H9 (cell line): ENCODE measurements around the gene GFM1. TPM values are rescaled to one million over a fixed set of nuclear protein-coding genes. Genes with fewer than 3 reads are reported as not detected.

Experiments used
- DNase-seq: peaks from one replicate; pipeline ENCODE4 v3.0.0-alpha.2; 2017
- H2AFZ ChIP-seq: one replicate; pipeline ENCODE4 v1.6.1; 2013; ENCODE audit warnings: mild to moderate bottlenecking, low read length, control low read depth, moderate library complexity
- H2AK5ac ChIP-seq: 2 replicates; pipeline ENCODE4 v1.6.1; 2013; ENCODE audit warnings: low read length, control low read depth, mixed read lengths; ENCODE audit not compliant: insufficient read length
- H2BK120ac ChIP-seq: one replicate; pipeline ENCODE4 v1.6.1; 2013; ENCODE audit warnings: low read depth, mild to moderate bottlenecking, low read length, control low read depth, inconsistent platforms; ENCODE audit not compliant: poor library complexity, severe bottlenecking
- H2BK12ac ChIP-seq: 2 replicates; pipeline ENCODE4 v1.6.1; 2013; ENCODE audit warnings: low read length, control low read depth, mixed read lengths, low read depth; ENCODE audit not compliant: insufficient read length
- H2BK15ac ChIP-seq: 2 replicates; pipeline ENCODE4 v1.6.1; 2013; ENCODE audit warnings: low read depth, low read length, control low read depth
- H2BK20ac ChIP-seq: one replicate; pipeline ENCODE4 v1.6.1; 2013; ENCODE audit warnings: low read depth, mild to moderate bottlenecking, low read length, control low read depth, inconsistent platforms; ENCODE audit not compliant: poor library complexity, severe bottlenecking
- H2BK5ac ChIP-seq: 2 replicates; pipeline ENCODE4 v1.6.1; 2013; ENCODE audit warnings: low read length, control low read depth, mixed read lengths; ENCODE audit not compliant: insufficient read length
- H3K14ac ChIP-seq: 2 replicates; pipeline ENCODE4 v1.6.1; 2013; ENCODE audit warnings: low read length, control low read depth; ENCODE audit not compliant: insufficient read depth
- H3K18ac ChIP-seq: 2 replicates; pipeline ENCODE4 v1.6.1; 2013; ENCODE audit warnings: low read depth, mild to moderate bottlenecking, mixed read lengths, low read length, control low read depth; ENCODE audit not compliant: insufficient read length
- H3K23ac ChIP-seq: 2 replicates; pipeline ENCODE4 v1.6.1; 2013; ENCODE audit warnings: low read length, control low read depth, mixed read lengths, low read depth; ENCODE audit not compliant: insufficient read length
- H3K23me2 ChIP-seq: 2 replicates; pipeline ENCODE4 v1.6.1; 2013; ENCODE audit warnings: low read depth, mild to moderate bottlenecking, mixed read lengths, low read length, control low read depth; ENCODE audit not compliant: insufficient read length, poor library complexity, severe bottlenecking
- H3K27ac ChIP-seq: 2 replicates; pipeline ENCODE4 v1.5.1; 2013; ENCODE audit warnings: low read length, control low read depth, mixed read lengths, low read depth; ENCODE audit not compliant: insufficient read length
- H3K27me3 ChIP-seq: 2 replicates; pipeline ENCODE4 v1.6.1; 2013; ENCODE audit warnings: low read length, control low read depth, inconsistent platforms; ENCODE audit not compliant: insufficient read depth
- H3K4ac ChIP-seq: 2 replicates; pipeline ENCODE4 v1.6.1; 2013; ENCODE audit warnings: low read depth, mild to moderate bottlenecking, control low read depth, inconsistent platforms, low read length, moderate library complexity
- H3K4me1 ChIP-seq: 2 replicates; pipeline ENCODE4 v1.6.1; 2013; ENCODE audit warnings: low read length, control low read depth, inconsistent platforms; ENCODE audit not compliant: insufficient read depth
- H3K4me2 ChIP-seq: 2 replicates; pipeline ENCODE4 v1.6.1; 2013; ENCODE audit warnings: low read length, control low read depth, mixed read lengths; ENCODE audit not compliant: insufficient read length, insufficient read depth
- H3K56ac ChIP-seq: 2 replicates; pipeline ENCODE4 v1.6.1; 2013; ENCODE audit warnings: low read depth, mild to moderate bottlenecking, mixed read lengths, low read length, control low read depth; ENCODE audit not compliant: insufficient read length
- H3K79me1 ChIP-seq: 2 replicates; pipeline ENCODE4 v1.6.1; 2013; ENCODE audit warnings: low read depth, mild to moderate bottlenecking, moderate library complexity, low read length, control low read depth, inconsistent platforms; ENCODE audit not compliant: insufficient read depth, poor library complexity, severe bottlenecking
- H3K79me2 ChIP-seq: 2 replicates; pipeline ENCODE4 v1.6.1; 2013; ENCODE audit warnings: low read length, control low read depth, inconsistent platforms; ENCODE audit not compliant: insufficient read depth
- H3K9ac ChIP-seq: 2 replicates; pipeline ENCODE4 v1.6.1; 2013; ENCODE audit warnings: low read length, control low read depth, mixed read lengths; ENCODE audit not compliant: insufficient read length; ENCODE audit errors: extremely low read depth
- H3K9me3 ChIP-seq: one replicate; pipeline ENCODE4 v1.6.1; 2013; ENCODE audit warnings: low read depth, low read length, inconsistent platforms; ENCODE audit not compliant: control insufficient read depth
- H3T11ph ChIP-seq: one replicate; pipeline ENCODE4 v1.6.1; 2013; ENCODE audit warnings: mild to moderate bottlenecking, low read length, control low read depth, inconsistent platforms
- H4K20me1 ChIP-seq: one replicate; pipeline ENCODE4 v1.6.1; 2013; ENCODE audit not compliant: control insufficient read depth, insufficient read length, insufficient read depth
- H4K5ac ChIP-seq: 2 replicates; pipeline ENCODE4 v1.6.1; 2013; ENCODE audit warnings: low read depth, mild to moderate bottlenecking, mixed read lengths, low read length, control low read depth; ENCODE audit not compliant: insufficient read length
- H4K8ac ChIP-seq: replicated peaks from 2 replicates; pipeline ENCODE4 v1.6.1; 2013; ENCODE audit warnings: low read length, control low read depth, mixed read lengths, low read depth; ENCODE audit not compliant: insufficient read length
- H4K91ac ChIP-seq: 2 replicates; pipeline ENCODE4 v1.6.1; 2013; ENCODE audit warnings: low read depth, mild to moderate bottlenecking, moderate library complexity, mixed read lengths, low read length, control low read depth; ENCODE audit not compliant: insufficient read length
- H3K27ac Mint-ChIP-seq, 3 experiments: 2 replicates in 2 of 3; 3 replicates in 1 of 3; pipeline ENCODE4 v1.8.0; 2020 to 2021; ENCODE audit warnings: mixed read lengths in 3 of 3, mild to moderate bottlenecking in 1 of 3, moderate library complexity in 1 of 3
- H3K27me3 Mint-ChIP-seq: 2 replicates; pipeline ENCODE4 v1.8.0; 2021; ENCODE audit warnings: low read depth, mild to moderate bottlenecking, moderate library complexity, mixed read lengths
- H3K36me3 Mint-ChIP-seq, 3 experiments: 2 replicates in 2 of 3; 3 replicates in 1 of 3; pipeline ENCODE4 v1.8.0; 2020 to 2021; ENCODE audit warnings: low read depth in 3 of 3, mixed read lengths in 3 of 3; ENCODE audit not compliant: insufficient read depth in 1 of 3
- H3K4me1 Mint-ChIP-seq, 2 experiments: 2 replicates each; pipeline ENCODE4 v1.8.0; 2020; ENCODE audit warnings: mixed read lengths in 2 of 2
- H3K4me3 Mint-ChIP-seq, 2 experiments: 2 replicates in 1 of 2; 3 replicates in 1 of 2; pipeline ENCODE4 v1.8.0; 2020 to 2021; ENCODE audit warnings: mild to moderate bottlenecking in 2 of 2, mixed read lengths in 2 of 2, moderate library complexity in 1 of 2
- H3K9me3 Mint-ChIP-seq, 2 experiments: 2 replicates in 1 of 2; 3 replicates in 1 of 2; pipeline ENCODE4 v1.8.0; 2020; ENCODE audit warnings: mild to moderate bottlenecking in 2 of 2, mixed read lengths in 2 of 2, moderate library complexity in 1 of 2
- CTCF ChIP-seq: fragments of 200-600 bp; sonication (generic); conservative IDR thresholded peaks from 3 replicates; pipeline ENCODE4 v1.8.0; 2021; ENCODE audit warnings: antibody characterized with exemption, mild to moderate bottlenecking
- WGBS: extraction: QIAGEN DNeasy Blood & Tissue Kit; methylation state at CpG from one replicate; pipeline ENCODE4 v1.1.7; 2013; ENCODE audit warnings: missing lambda C conversion rate, low lambda C conversion rate, mixed read lengths; ENCODE audit not compliant: insufficient read length; ENCODE audit errors: extremely low coverage; 5-methylcytosine and 5-hydroxymethylcytosine counted together
- total RNA-seq: library from RNA; stranded (reverse); gene quantifications from 2 replicates; pipeline ENCODE4 v1.2.1, GENCODE V29; 2021

GFM1 gene
- total RNA-seq, 1 experiment from 2014 or later = 47.1 TPM

GRCh38 chr3:158672215-158673176 is 28.2 kb downstream of the GFM1 start, which contains the start of gene LXN:
TSS of gene LXN (minus strand) at chr3:158672648. CDS start at chr3:158672478, 170 bp downstream.
- Histone ChIP-seq H2BK5ac (no peak within 1 kb of the TSS), H3K23ac (no peak within 1 kb of the TSS), H3K4me2 (peak within 1 kb of the TSS; percentile 82), H4K8ac (no peak within 1 kb of the TSS), H2AK5ac (no peak within 1 kb of the TSS), H3K18ac (peak within 1 kb of the TSS; percentile 6), H3K4me1 (no peaks in the 10 kb centered on the region; the same call in 1 of the 2 replicates), H3T11ph (no peak within 1 kb of the TSS), H2BK15ac (no peak within 1 kb of the TSS), H2BK120ac (no peak within 1 kb of the TSS), H3K23me2 (peaks cover 13% of the 10 kb centered on the region), H2AFZ (no peak within 1 kb of the TSS), H3K9ac (peak within 1 kb of the TSS; percentile 27), H3K27ac (peak within 1 kb of the TSS; percentile 18), H2BK20ac (no peak within 1 kb of the TSS), H4K20me1 (no peaks in the 10 kb centered on the region), H3K56ac (no peak within 1 kb of the TSS), H3K79me2 (no peaks in the 10 kb centered on the region), H3K14ac (peak within 1 kb of the TSS; percentile 64), H3K9me3 (no peaks in the 10 kb centered on the region), H3K79me1 (no peaks in the 10 kb centered on the region), H4K91ac (no peak within 1 kb of the TSS), H3K27me3 (no peaks in the 10 kb centered on the region), H3K4ac (no peak within 1 kb of the TSS), H2BK12ac (no peak within 1 kb of the TSS), H4K5ac (no peak within 1 kb of the TSS)
- Mint-ChIP-seq H3K4me3 (peak within 1 kb of the TSS; percentile 85 to 92), H3K27ac (peak within 1 kb of the TSS; percentile 79 to 94 (median 87); a peak in 6 of 7 replicates), H3K9me3 (no peaks in the 10 kb centered on the region), H3K36me3 (peaks cover 0 to 16% (median 3%) of the 10 kb centered on the region in 3 experiments; a peak in 6 of 7 replicates), H3K4me1 (peaks cover 9 to 14% of the 10 kb centered on the region in 2 experiments), H3K27me3 (no peaks in the 10 kb centered on the region)
- DNase-seq = peak; percentile 97
- no CpG with 5 or more reads among the region's 30 CpGs for WGBS
- TF ChIP-seq CTCF = peak; percentile 80
